Right lobe of liver (tissue), 6 donors: ENCODE results near the gene GFRA1. TPM values are rescaled to one million over a fixed set of nuclear protein-coding genes. Genes with fewer than 3 reads are reported as not detected.

Experiments used
- ATAC-seq, 4 donors: fragments of 200-7000 bp; cut with Tn5 transposase; one replicate each; pipeline ENCODE4 v1.9.1; 2020; ENCODE audit warnings: mild to moderate bottlenecking in 4 of 4, moderate library complexity in 4 of 4
- DNase-seq, 3 donors: peaks; one replicate each; pipeline ENCODE4 v3.0.0-alpha.2; 2020
- H3K27ac ChIP-seq, 3 donors: fragments of 200-600 bp; one replicate each; pipeline ENCODE4 v1.8.0; 2022
- H3K27me3 ChIP-seq, 2 donors: fragments of 200-600 bp; one replicate each; pipeline ENCODE4 v1.8.0; 2022
- H3K36me3 ChIP-seq, 4 donors: fragments of 200-600 bp; sonication (generic) in 1 of 4; one replicate each; pipeline versions ENCODE4 v1.5.1 to v1.8.0; 2017 to 2022; ENCODE audit warnings: control low read depth in 1 of 4
- H3K4me1 ChIP-seq, 4 donors: fragments of 200-600 bp; sonication (generic) in 1 of 4; one replicate each; pipeline versions ENCODE4 v1.5.1 to v1.8.0; 2017 to 2022; ENCODE audit warnings: control low read depth in 1 of 4
- H3K4me3 ChIP-seq, 3 donors: fragments of 200-600 bp; one replicate each; pipeline ENCODE4 v1.8.0; 2022
- H3K9me3 ChIP-seq, 4 donors: fragments of 200-600 bp; sonication (generic) in 1 of 4; one replicate each; pipeline versions ENCODE4 v1.5.1 to v1.8.0; 2017 to 2022; ENCODE audit warnings: control low read depth in 1 of 4
- CTCF ChIP-seq, 4 donors: fragments of 200-600 bp in 3 of 4; fragments of 450-650 bp in 1 of 4; IDR thresholded peaks; one replicate each; pipeline versions ENCODE4 v1.5.1 to v1.8.0; 2016 to 2022; ENCODE audit warnings: antibody characterized with exemption in 4 of 4, mild to moderate bottlenecking in 2 of 4
- POLR2A ChIP-seq: fragments of 450-650 bp; IDR thresholded peaks from one replicate; pipeline ENCODE4 v1.6.1; 2017; ENCODE audit warnings: antibody characterized with exemption, mild to moderate bottlenecking
- WGBS: methylation state at CpG from one replicate; pipeline ENCODE4 v1.1.6; 2018; ENCODE audit warnings: low coverage, low lambda C conversion rate; ENCODE audit not compliant: insufficient coverage; ENCODE audit errors: missing lambda C conversion rate; 5-methylcytosine and 5-hydroxymethylcytosine counted together
- intact Hi-C, 2 donors: fragments of 100-400 bp; cut with DNase I; formaldehyde crosslinking; loops; one replicate each; pipeline versions ENCODE4 v1.11.2 to v1.14.1; 2022
- total RNA-seq, 6 experiments: library from RNA; depleted of rRNA in 2 of 6; stranded (reverse); fragments of >200 nt in 2 of 6; fragmentation: NEBNext Ultra II Directional in 3 of 6; extraction: Animal tissue kit (Norgen Biotek cat#: 25700) in 3 of 6; gene quantifications; one replicate each; pipeline versions ENCODE4 v1.1.0 to v1.2.4, GENCODE V29; 2016 to 2023
- donor health status: DM: no; HTN: yes; CAD: no.
- donor health status: DM: no; HTN: no; CAD: no.
- donor health status: DM: no; HTN: no; CAD: no.
- donor health status: DM: no; HTN: yes; CAD: no.
- donor health status: DM: no; HTN: yes; CAD: no.

GFRA1 gene
- total RNA-seq, 6 experiments from 2014 or later: 17.9 to 67.8 (median 42.8) TPM

- Histone ChIP-seq H3K27ac (no peak overlapping the region), H3K27me3 (no peaks in the 10 kb centered on the region), H3K4me1 (peaks cover 0 to 29% (median 4%) of the 10 kb centered on the region in 4 donors), H3K36me3 (no peaks in the 10 kb centered on the region), H3K4me3 (no peak overlapping the region), H3K9me3 (no peaks in the 10 kb centered on the region)
- DNase-seq (no peak), ATAC-seq (peak; percentile 22 to 50 (median 30))
- WGBS: 73% methylated on average over 8 of the region's 15 CpGs
- intact Hi-C loops: no loop called here
- TF ChIP-seq POLR2A (no peak), CTCF (IDR thresholded peaks at IDR 0.05) (no peak)
Measured at GRCh38 chr10:116237970-116238369, 35.0 kb downstream of the GFRA1 start.

- ATAC-seq: peak; percentile 86 to 93 (median 91)
- Histone ChIP-seq H3K36me3 (no peaks in the 10 kb centered on the region), H3K4me3 (no peak overlapping the region), H3K27ac (no peak overlapping the region), H3K9me3 (no peaks in the 10 kb centered on the region), H3K4me1 (peaks cover 0 to 29% (median 4%) of the 10 kb centered on the region in 4 donors), H3K27me3 (no peaks in the 10 kb centered on the region)
- WGBS: 8% methylated on average over 3 of the region's 3 CpGs
- intact Hi-C loops: no loop called here
- DNase-seq: peak in 1 of 3 donors; percentile 56
- TF ChIP-seq CTCF (IDR thresholded peaks at IDR 0.05) (no peak), POLR2A (no peak)
Measured at GRCh38 chr10:116237260-116237659, 35.7 kb downstream of the GFRA1 start.

GRCh38 chr10:116233230-116233629, 39.8 kb downstream of the GFRA1 start:
- DNase-seq: no peak
- ATAC-seq: no peak
- intact Hi-C loops: no loop called here
- H3K36me3 ChIP-seq: no peaks in the 10 kb centered on the region
- no peak for TF ChIP-seq CTCF (IDR thresholded peaks at IDR 0.05)
- no peak for TF ChIP-seq POLR2A
- H3K4me1 ChIP-seq: peaks cover 0 to 12% (median 0%) of the 10 kb centered on the region in 4 donors
- H3K4me3 ChIP-seq: no peak overlapping the region
- no peak overlapping the region for H3K27ac ChIP-seq
- H3K9me3 ChIP-seq: no peaks in the 10 kb centered on the region
- WGBS: 100% methylated on average over 2 of the region's 2 CpGs
- H3K27me3 ChIP-seq: no peaks in the 10 kb centered on the region

- no peaks in the 10 kb centered on the region for H3K9me3 ChIP-seq
- no peak overlapping the region for H3K27ac ChIP-seq
- 64% methylated on average over 2 of the region's 2 CpGs for WGBS
- peaks cover 0 to 6% (median 0%) of the 10 kb centered on the region in 4 donors for H3K4me1 ChIP-seq
- TF ChIP-seq POLR2A (no peak), CTCF (IDR thresholded peaks at IDR 0.05) (no peak)
- intact Hi-C loops: no loop called here
- no peak overlapping the region for H3K4me3 ChIP-seq
- no peak for ATAC-seq
- H3K27me3 ChIP-seq: no peaks in the 10 kb centered on the region
- no peaks in the 10 kb centered on the region for H3K36me3 ChIP-seq
- no peak for DNase-seq
Measured at GRCh38 chr10:116232613-116233012, 40.4 kb downstream of the GFRA1 start.

GRCh38 chr10:116226766-116227165, 46.2 kb downstream of the GFRA1 start:
- Histone ChIP-seq H3K4me1 (peaks cover 0 to 16% (median 4%) of the 10 kb centered on the region in 4 donors), H3K4me3 (no peak overlapping the region), H3K27ac (no peak overlapping the region), H3K9me3 (no peaks in the 10 kb centered on the region), H3K27me3 (no peaks in the 10 kb centered on the region), H3K36me3 (no peaks in the 10 kb centered on the region)
- DNase-seq: no peak
- TF ChIP-seq CTCF (IDR thresholded peaks at IDR 0.05) (no peak), POLR2A (no peak)
- no peak for ATAC-seq
- intact Hi-C loops: no loop called here
- 100% methylated on average over 2 of the region's 6 CpGs for WGBS
